Measurements from ENCODE around the gene ZNF793. TPM values are rescaled to one million over a fixed set of nuclear protein-coding genes. Genes with fewer than 3 reads are reported as not detected.

Gene ZNF793
- total and polyA plus RNA-seq, 2 experiments from 2014 or later, result 8.0 to 11.4 TPM

- TF ChIP-seq CTCF (conservative IDR thresholded peaks at IDR 0.05; ENCODE audit: low read depth in 2 of 2) (no peak), ZNF114 (CRISPR knock-in tag; IDR thresholded peaks at IDR 0.05) (no peak), ETS1 (IDR thresholded peaks at IDR 0.05) (no peak), EZH2phosphoT487 (IDR thresholded peaks at IDR 0.05; ENCODE audit: unreplicated experiment) (no peak)
Observed at GRCh38 chr19:37565370-37565669, 58.6 kb downstream of the ZNF793 start (continued).

GRCh38 chr19:37572203-37572602 lies 65.5 kb downstream of the ZNF793 start:
- H3K27me3 Mint-ChIP-seq (ENCODE audit: insufficient read depth, low read depth, poor library complexity), result peaks cover 3% of the 10 kb centered on the region
- Histone ChIP-seq H3K27ac (ENCODE audit: low read depth) (no peak overlapping the region), H4K20me1 (replicated peaks; ENCODE audit: insufficient read depth) (no peaks in the 10 kb centered on the region), H3K4me2 (no peak overlapping the region), H3K79me2 (replicated peaks; ENCODE audit: insufficient read depth) (no peaks in the 10 kb centered on the region; the same call in 1 of the 2 replicates), H2AFZ (no peak overlapping the region), H3K36me3 (ENCODE audit: insufficient read depth) (peaks cover 26% of the 10 kb centered on the region), H3F3A (replicated peaks; ENCODE audit: low read depth) (no peaks in the 10 kb centered on the region), H3K4me3 (no peak overlapping the region), H3K27me3 (ENCODE audit: insufficient read depth) (no peaks in the 10 kb centered on the region), H3K4me1 (ENCODE audit: insufficient read depth) (no peaks in the 10 kb centered on the region), H3K9me2 (ENCODE audit: insufficient read depth) (peaks cover 4% of the 10 kb centered on the region; the same call in 1 of the 2 replicates)
- H3K36me3 Mint-ChIP-seq (ENCODE audit: low read depth), result peaks cover 66% of the 10 kb centered on the region
- no peak for DNase-seq (ENCODE audit: low spot score)
- H3K4me1 Mint-ChIP-seq, result no peaks in the 10 kb centered on the region
- ATAC-seq, result no peak
- H3K9me3 Mint-ChIP-seq, result peaks cover 46% of the 10 kb centered on the region
- no peak overlapping the region for H3K4me3 Mint-ChIP-seq
- H3K27ac Mint-ChIP-seq, result no peak overlapping the region
- TF ChIP-seq EZH2phosphoT487 (IDR thresholded peaks at IDR 0.05; ENCODE audit: unreplicated experiment) (no peak), EZH2 (IDR thresholded peaks at IDR 0.05; ENCODE audit: low read depth, unreplicated experiment) (no peak), ZNF331 (CRISPR knock-in tag; IDR thresholded peaks at IDR 0.05; ENCODE audit: low read depth) (no peak), ETS1 (IDR thresholded peaks at IDR 0.05) (no peak), ZNF114 (CRISPR knock-in tag; IDR thresholded peaks at IDR 0.05) (no peak), REST (IDR thresholded peaks at IDR 0.05; ENCODE audit: unreplicated experiment) (no peak), ZNF462 (CRISPR knock-in tag; IDR thresholded peaks at IDR 0.05) (no peak), JUNB (IDR thresholded peaks at IDR 0.05; ENCODE audit: unreplicated experiment) (no peak), NANOG (IDR thresholded peaks at IDR 0.05; ENCODE audit: borderline replicate concordance) (no peak), CREB1 (CRISPR knock-in tag; IDR thresholded peaks at IDR 0.05; ENCODE audit: low read depth) (no peak)

Data from GM23338 (cell line).